Measurements from ENCODE around the gene LAMA1.

- TF ChIP-seq CTCF (IDR thresholded peaks at IDR 0.05; ENCODE audit: low read depth, low read length, poor library complexity, severe bottlenecking) (no peak), EZH2phosphoT487 (IDR thresholded peaks at IDR 0.05; ENCODE audit: borderline replicate concordance, low read length) (no peak)
Measured at GRCh38 chr18:6940451-6940850, 177.1 kb downstream of the LAMA1 start.
